Activated CD4-positive, alpha-beta T cell treated with anti-CD3 and anti-CD28 coated beads for 36 hours (primary cell): Measurements from ENCODE around the gene CCS. TPM values are rescaled to one million over a fixed set of nuclear protein-coding genes. Genes with fewer than 3 reads are reported as not detected.
A peak's percentile ranks its signal among the peaks of the same experiment; 100 is the strongest.

Experiments used
- ATAC-seq: fragments of 200-7000 bp; cut with Tn5 transposase; one replicate; pipeline ENCODE4 v1.10.0; 2021; ENCODE audit warnings: mild to moderate bottlenecking, moderate library complexity
- CTCF ChIA-PET: fragments of 350-600 bp; sonication (Branson Sonifier 250); formaldehyde crosslinking; loops from one replicate; lab custom pipeline; 2021; ENCODE audit warnings: antibody characterized with exemption; lab: Charles Lee
- POLR2A ChIA-PET: fragments of 350-600 bp; sonication (Branson Sonifier 250); formaldehyde crosslinking; loops from one replicate; lab custom pipeline; 2021; ENCODE audit warnings: antibody characterized with exemption, inconsistent platforms; lab: Charles Lee
- DNase-seq: peaks from one replicate; pipeline ENCODE4 v3.0.0-alpha.2; 2020
- H3K27ac Mint-ChIP-seq: one replicate; pipeline ENCODE4 v1.8.0; 2021; ENCODE audit warnings: mixed read lengths
- H3K27me3 Mint-ChIP-seq: one replicate; pipeline ENCODE4 v1.8.0; 2021; ENCODE audit warnings: mixed read lengths
- H3K36me3 Mint-ChIP-seq: one replicate; pipeline ENCODE4 v1.8.0; 2021; ENCODE audit warnings: low read depth, mixed read lengths
- H3K4me1 Mint-ChIP-seq: one replicate; pipeline ENCODE4 v1.8.0; 2021; ENCODE audit warnings: mixed read lengths
- H3K4me3 Mint-ChIP-seq: one replicate; pipeline ENCODE4 v1.8.0; 2021; ENCODE audit warnings: mild to moderate bottlenecking, moderate library complexity, mixed read lengths
- H3K9me3 Mint-ChIP-seq: one replicate; pipeline ENCODE4 v1.8.0; 2021; ENCODE audit warnings: low read depth, mixed read lengths
- intact Hi-C, 2 experiments: fragments of 100-400 bp; cut with DNase I in 1 of 2; cut with micrococcal nuclease in 1 of 2; formaldehyde crosslinking; loops; one replicate each; pipeline versions ENCODE4 v1.14.2 to v1.15.1; 2022 to 2024; cut with DNase I, micrococcal nuclease
- total RNA-seq, 2 experiments: library from RNA; stranded (reverse); gene quantifications; one replicate each; pipeline ENCODE4 v1.2.3, GENCODE V29; 2021

Gene CCS
- total RNA-seq, 2 experiments from 2014 or later = 16.3 to 24.0 TPM

- CTCF ChIA-PET = interaction anchor here (1.0 kb wide), 1 partner anchor 160 kb away, joined by 3 read pairs; no protein-coding TSS in a partner anchor
- H3K27ac Mint-ChIP-seq = no peak overlapping the region
Measured at GRCh38 chr11:66548774-66549630, 44.0 kb upstream of the CCS start.

GRCh38 chr11:66549696-66550095, 43.3 kb upstream of the CCS start:
- Mint-ChIP-seq H3K27ac (no peak overlapping the region), H3K36me3 (no peaks in the 10 kb centered on the region), H3K4me3 (no peak overlapping the region), H3K9me3 (no peaks in the 10 kb centered on the region), H3K4me1 (peaks cover 8% of the 10 kb centered on the region), H3K27me3 (peaks cover 5% of the 10 kb centered on the region)
- ChIA-PET CTCF (no interaction called here), POLR2A (no interaction called here)
- DNase-seq (no peak), ATAC-seq (no peak)
- intact Hi-C loops = no loop called here

More at GRCh38 chr11:66548774-66549630, 44.0 kb upstream of the CCS start:
- POLR2A ChIA-PET = no interaction called here
- no peak for ATAC-seq
- H3K4me3 Mint-ChIP-seq = no peak overlapping the region
- no peak for DNase-seq
- no peaks in the 10 kb centered on the region for H3K9me3 Mint-ChIP-seq
- intact Hi-C loops = no loop called here
- H3K4me1 Mint-ChIP-seq = peaks cover 13% of the 10 kb centered on the region
- peaks cover 5% of the 10 kb centered on the region for H3K27me3 Mint-ChIP-seq
- H3K36me3 Mint-ChIP-seq = no peaks in the 10 kb centered on the region

- Mint-ChIP-seq H3K9me3 (no peaks in the 10 kb centered on the region), H3K4me1 (peaks cover 5% of the 10 kb centered on the region), H3K27ac (no peak overlapping the region), H3K36me3 (no peaks in the 10 kb centered on the region), H3K4me3 (no peak overlapping the region), H3K27me3 (peaks cover 5% of the 10 kb centered on the region)
- intact Hi-C loops = no loop called here
- DNase-seq (no peak), ATAC-seq (no peak)
- ChIA-PET POLR2A (interaction anchor here (0.6 kb wide), 1 partner anchor 8 kb away, joined by 3 read pairs; no protein-coding TSS in a partner anchor), CTCF (interaction anchor here (0.6 to 1.4 kb wide), 2 partner anchors 128 to 162 kb away, joined by 3 read pairs; no protein-coding TSS in a partner anchor)
Measured at GRCh38 chr11:66550887-66551286, 42.1 kb upstream of the CCS start.

- ATAC-seq (no peak), DNase-seq (no peak)
- Mint-ChIP-seq H3K27ac (no peak overlapping the region), H3K4me3 (no peak overlapping the region), H3K4me1 (peaks cover 3% of the 10 kb centered on the region), H3K9me3 (no peaks in the 10 kb centered on the region), H3K36me3 (no peaks in the 10 kb centered on the region), H3K27me3 (peaks cover 2% of the 10 kb centered on the region)
- ChIA-PET POLR2A (no interaction called here), CTCF (interaction anchor here (0.7 to 1.1 kb wide), 3 partner anchors 8 to 431 kb away, joined by 3 read pairs; partner anchors contain the start of genes ACTN3 and ZDHHC24)
- intact Hi-C loops = no loop called here
Measured at GRCh38 chr11:66554602-66555001, 38.4 kb upstream of the CCS start.

GRCh38 chr11:66555416-66555815, 37.6 kb upstream of the CCS start:
- no peak overlapping the region for H3K27ac Mint-ChIP-seq
- ChIA-PET POLR2A (no interaction called here), CTCF (interaction anchor here (1.1 kb wide), 2 partner anchors 9 to 84 kb away, joined by 3 read pairs; partner anchors contain the start of genes ACTN3 and ZDHHC24)
- DNase-seq (no peak), ATAC-seq (no peak)
- intact Hi-C loops = no loop called here
- no peaks in the 10 kb centered on the region for H3K9me3 Mint-ChIP-seq
- H3K36me3 Mint-ChIP-seq = no peaks in the 10 kb centered on the region
- no peak overlapping the region for H3K4me3 Mint-ChIP-seq
- H3K4me1 Mint-ChIP-seq = peaks cover 3% of the 10 kb centered on the region
- H3K27me3 Mint-ChIP-seq = peaks cover 2% of the 10 kb centered on the region

- ATAC-seq (no peak), DNase-seq (no peak)
- Mint-ChIP-seq H3K27me3 (peaks cover 2% of the 10 kb centered on the region), H3K4me1 (peaks cover 3% of the 10 kb centered on the region), H3K36me3 (no peaks in the 10 kb centered on the region), H3K9me3 (no peaks in the 10 kb centered on the region), H3K27ac (no peak overlapping the region), H3K4me3 (no peak overlapping the region)
- intact Hi-C loops = no loop called here
- ChIA-PET POLR2A (no interaction called here), CTCF (no interaction called here)
Measured at GRCh38 chr11:66556086-66556485, 36.9 kb upstream of the CCS start.

- CTCF ChIA-PET = interaction anchor here (0.6 to 0.7 kb wide), 2 partner anchors 22 to 159 kb away, joined by 3 to 5 read pairs; no protein-coding TSS in a partner anchor
- Mint-ChIP-seq H3K27me3 (peaks cover 2% of the 10 kb centered on the region), H3K4me1 (peaks cover 3% of the 10 kb centered on the region), H3K27ac (no peak overlapping the region), H3K36me3 (no peaks in the 10 kb centered on the region), H3K9me3 (no peaks in the 10 kb centered on the region), H3K4me3 (no peak overlapping the region)
- DNase-seq = no peak
- intact Hi-C loops = no loop called here
- no peak for ATAC-seq
- POLR2A ChIA-PET = no interaction called here
Measured at GRCh38 chr11:66557733-66558326, 35.2 kb upstream of the CCS start.

GRCh38 chr11:66559142-66559865, 33.7 kb upstream of the CCS start:
- intact Hi-C loops = no loop called here
- Mint-ChIP-seq H3K9me3 (no peaks in the 10 kb centered on the region), H3K4me1 (peaks cover 3% of the 10 kb centered on the region), H3K27me3 (peaks cover 2% of the 10 kb centered on the region), H3K4me3 (no peak overlapping the region), H3K36me3 (no peaks in the 10 kb centered on the region), H3K27ac (no peak overlapping the region)
- ChIA-PET CTCF (interaction anchor here (0.5 kb wide), 1 partner anchor 80 kb away, joined by 3 read pairs; no protein-coding TSS in a partner anchor), POLR2A (interaction anchor here (0.6 kb wide), 1 partner anchor 8 kb away, joined by 3 read pairs; no protein-coding TSS in a partner anchor)
- peak; percentile 76 for ATAC-seq
- DNase-seq = peak; percentile 59

- Mint-ChIP-seq H3K4me1 (peaks cover 3% of the 10 kb centered on the region), H3K4me3 (no peak overlapping the region), H3K36me3 (no peaks in the 10 kb centered on the region), H3K27me3 (peaks cover 2% of the 10 kb centered on the region), H3K27ac (no peak overlapping the region), H3K9me3 (no peaks in the 10 kb centered on the region)
- DNase-seq (no peak), ATAC-seq (no peak)
- CTCF ChIA-PET = interaction anchor here (0.5 kb wide), 1 partner anchor 81 kb away, joined by 3 read pairs; no protein-coding TSS in a partner anchor
- intact Hi-C loops = no loop called here
- POLR2A ChIA-PET = no interaction called here
Measured at GRCh38 chr11:66559866-66560676, 32.9 kb upstream of the CCS start.

GRCh38 chr11:66561178-66561974, 31.6 kb upstream of the CCS start:
- Mint-ChIP-seq H3K9me3 (no peaks in the 10 kb centered on the region), H3K4me1 (peaks cover 3% of the 10 kb centered on the region), H3K36me3 (no peaks in the 10 kb centered on the region), H3K4me3 (no peak overlapping the region), H3K27me3 (peaks cover 2% of the 10 kb centered on the region), H3K27ac (no peak overlapping the region)
- intact Hi-C loops = no loop called here
- ATAC-seq (no peak), DNase-seq (no peak)
- ChIA-PET CTCF (interaction anchor here (0.6 to 1.9 kb wide), 3 partner anchors 117 to 1541 kb away, joined by 3 to 7 read pairs (median 3); partner anchors contain the start of gene RBM4B), POLR2A (interaction anchor here (0.6 kb wide), 1 partner anchor 160 kb away, joined by 3 read pairs; no protein-coding TSS in a partner anchor)
